ENCODE data around the gene ADGRL2.

DNA sequence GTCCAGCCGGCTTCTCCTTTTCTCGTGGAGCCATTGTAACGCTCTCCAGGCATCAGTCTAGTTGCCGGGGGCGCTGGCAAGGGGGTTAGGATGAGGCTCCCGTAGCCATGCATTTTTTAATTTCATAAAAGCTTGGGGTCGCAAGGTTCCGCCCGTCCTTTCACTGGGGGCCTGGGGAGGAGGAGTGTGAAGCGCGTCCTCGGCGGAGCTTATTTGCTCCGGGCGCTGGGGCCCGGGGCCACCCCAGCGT lies 1.6 kb downstream of the ADGRL2 start:
- TF ChIP-seq, protein P1, sequence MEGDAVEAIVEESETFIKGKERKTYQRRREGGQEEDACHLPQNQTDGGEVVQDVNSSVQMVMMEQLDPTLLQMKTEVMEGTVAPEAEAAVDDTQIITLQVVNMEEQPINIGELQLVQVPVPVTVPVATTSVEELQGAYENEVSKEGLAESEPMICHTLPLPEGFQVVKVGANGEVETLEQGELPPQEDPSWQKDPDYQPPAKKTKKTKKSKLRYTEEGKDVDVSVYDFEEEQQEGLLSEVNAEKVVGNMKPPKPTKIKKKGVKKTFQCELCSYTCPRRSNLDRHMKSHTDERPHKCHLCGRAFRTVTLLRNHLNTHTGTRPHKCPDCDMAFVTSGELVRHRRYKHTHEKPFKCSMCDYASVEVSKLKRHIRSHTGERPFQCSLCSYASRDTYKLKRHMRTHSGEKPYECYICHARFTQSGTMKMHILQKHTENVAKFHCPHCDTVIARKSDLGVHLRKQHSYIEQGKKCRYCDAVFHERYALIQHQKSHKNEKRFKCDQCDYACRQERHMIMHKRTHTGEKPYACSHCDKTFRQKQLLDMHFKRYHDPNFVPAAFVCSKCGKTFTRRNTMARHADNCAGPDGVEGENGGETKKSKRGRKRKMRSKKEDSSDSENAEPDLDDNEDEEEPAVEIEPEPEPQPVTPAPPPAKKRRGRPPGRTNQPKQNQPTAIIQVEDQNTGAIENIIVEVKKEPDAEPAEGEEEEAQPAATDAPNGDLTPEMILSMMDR (IDR thresholded peaks at IDR 0.05; ENCODE audit: insufficient read depth, low read depth, low read length) = no peak
- TF ChIP-seq EZH2 (IDR thresholded peaks at IDR 0.05; ENCODE audit: insufficient read depth, low read length) = no peak

All from astrocyte (in vitro differentiated cells and primary cell).